Gastrocnemius medialis (tissue), 4 donors: ENCODE data around the gene GPC6.

ENCODE experiments used
- CTCF ChIP-seq, 5 experiments: fragments of 450-650 bp in 3 of 5; fragments of 200-600 bp in 2 of 5; sonication (generic) in 2 of 5; IDR thresholded peaks in 4 of 5; conservative IDR thresholded peaks in 1 of 5; 1 replicate in 4 of 5; 2 replicates in 1 of 5; pipeline ENCODE4 v1.5.1; 2016 to 2019; ENCODE audit warnings: antibody characterized with exemption in 5 of 5, mild to moderate bottlenecking in 3 of 5, moderate library complexity in 3 of 5
- POLR2A ChIP-seq, 2 donors: fragments of 450-650 bp; IDR thresholded peaks; one replicate each; pipeline ENCODE4 v1.6.1; 2017; ENCODE audit warnings: antibody characterized with exemption in 2 of 2, mild to moderate bottlenecking in 2 of 2, moderate library complexity in 2 of 2

GRCh38 chr13:94394723-94395122, 1168.1 kb downstream of the GPC6 start:
- no peak for TF ChIP-seq CTCF (IDR thresholded peaks at IDR 0.05 in 4 of 5, conservative IDR thresholded peaks at IDR 0.05 in 1 of 5)
- no peak for TF ChIP-seq POLR2A (IDR thresholded peaks at IDR 0.05)
